ENCODE results near the gene FBXO39.
"Not testable (repeated sequence)": the region's sequence is repeated elsewhere in the genome, so short reads cannot be mapped to it uniquely, and the experiment has no call there.

FBXO39 gene

DNA sequence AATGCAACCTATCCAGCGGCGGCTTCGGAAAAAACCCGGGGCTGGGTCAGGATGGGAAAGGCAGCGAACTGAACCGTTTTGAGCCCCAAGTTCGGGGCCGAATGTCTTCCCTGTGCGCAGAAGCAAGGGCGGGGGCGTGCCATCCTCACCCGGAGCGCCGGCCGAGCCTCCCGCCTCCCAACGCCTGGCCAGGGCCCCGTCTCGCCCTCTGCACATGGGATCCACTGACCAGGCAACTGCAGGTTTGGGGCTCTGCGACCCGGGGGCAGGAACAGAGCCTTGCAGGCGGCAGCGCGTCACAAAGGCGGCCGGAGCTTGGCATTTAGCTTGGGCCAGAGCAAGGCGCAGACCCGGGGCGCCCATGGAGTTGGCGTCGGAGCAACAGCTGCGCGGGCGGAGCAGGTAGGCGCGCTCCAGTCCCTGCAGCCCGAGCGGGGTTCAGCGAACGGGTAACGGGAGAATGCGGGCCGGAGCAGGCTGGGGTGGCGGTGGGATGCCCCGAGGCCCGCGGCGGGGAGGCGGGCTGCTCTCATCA lies at the start of gene FBXO39:
TSS of gene FBXO39 (plus strand) at position 345 of the 535 bp plus-strand sequence. CDS start 3,654 bp downstream, outside the sequence.
- DNase-seq (ENCODE audit: low spot score) = no peak

DNA sequence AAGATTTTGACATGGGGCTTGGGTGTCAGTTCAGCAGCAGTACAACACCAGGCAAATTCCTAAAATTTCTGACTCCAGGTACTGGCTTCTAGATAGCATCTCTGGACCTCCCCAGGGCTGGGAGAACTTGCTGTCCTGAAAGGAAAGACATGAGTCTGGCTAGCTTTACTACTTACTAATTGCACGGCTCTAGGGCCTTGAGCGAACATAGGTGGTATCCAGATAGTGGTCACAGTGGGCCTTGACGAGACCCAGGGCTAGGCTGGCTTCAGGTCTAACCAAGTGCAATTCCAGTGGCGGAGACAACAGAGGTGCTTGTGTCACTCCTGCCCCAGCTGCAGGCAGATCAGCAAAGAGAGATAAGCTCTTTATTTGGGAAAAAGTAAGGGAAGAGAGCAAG lies 46.5 kb upstream of the FBXO39 start:
- no peak for DNase-seq (ENCODE audit: low spot score)

GRCh38 chr17:6746665-6747064 lies 29.4 kb upstream of the FBXO39 start:
- not testable (repeated sequence) for DNase-seq (ENCODE audit: low spot score)

- no peak for DNase-seq (ENCODE audit: low spot score)
These were observed 27.4 kb upstream of the FBXO39 start for GRCh38 chr17:6748617-6749016.

GRCh38 chr17:6749519-6749918 lies 26.5 kb upstream of the FBXO39 start:
- no peak for DNase-seq (ENCODE audit: low spot score)

GRCh38 chr17:6752068-6752909 lies 23.7 kb upstream of the FBXO39 start:
- DNase-seq (ENCODE audit: low spot score) = peak; percentile 33

- peak; percentile 53 for DNase-seq (ENCODE audit: low spot score)
These were observed 23.0 kb upstream of the FBXO39 start for GRCh38 chr17:6753006-6753445.

DNA sequence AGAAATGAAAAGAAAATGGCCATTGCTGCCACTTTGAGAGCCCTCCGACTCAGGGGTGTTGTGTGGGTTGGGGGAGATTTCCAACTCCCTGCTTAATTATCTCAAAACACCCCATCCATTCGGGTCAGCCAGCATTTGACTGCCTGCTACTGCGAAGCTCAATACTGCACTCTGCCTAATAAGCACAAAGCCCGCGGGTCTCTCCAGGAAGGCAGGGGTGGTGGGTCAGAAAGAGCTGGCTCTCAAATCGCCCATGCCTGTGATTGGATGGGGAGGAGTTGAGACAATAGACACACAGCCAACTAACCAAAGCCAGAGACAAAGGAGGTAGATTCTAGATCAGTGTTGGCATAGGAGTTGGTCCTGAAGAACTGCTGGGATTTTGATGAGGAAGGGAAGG lies 22.5 kb upstream of the FBXO39 start:
- DNase-seq (ENCODE audit: low spot score) = no peak

- DNase-seq (ENCODE audit: low spot score) = no peak
These were observed 20.7 kb upstream of the FBXO39 start for GRCh38 chr17:6755281-6755680.

DNA sequence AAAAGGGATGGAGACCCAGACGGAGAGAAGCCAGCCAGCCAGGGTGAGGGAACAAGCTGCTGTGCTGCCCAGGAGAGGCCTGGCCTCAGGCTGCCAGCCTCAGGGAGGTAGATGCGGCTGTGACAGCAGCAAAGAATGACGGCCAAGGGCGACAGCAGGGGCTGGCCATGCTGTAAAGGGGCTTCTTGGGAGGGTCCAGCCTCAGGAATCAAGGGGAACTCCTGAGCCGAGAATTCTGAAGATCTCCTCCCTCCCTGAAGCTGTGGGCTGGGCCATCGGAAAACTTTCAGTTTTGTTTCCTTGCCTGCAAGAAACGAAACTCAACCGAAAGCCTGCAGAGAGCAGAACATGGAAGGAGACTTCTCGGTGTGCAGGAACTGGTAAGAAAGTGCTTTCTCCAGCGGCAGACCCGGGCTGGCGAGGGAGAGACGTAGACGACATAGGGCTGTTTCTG lies 20.3 kb upstream of the FBXO39 start, which contains the start of gene XAF1:
TSS of gene XAF1 (plus strand) at position 316 of the 454 bp plus-strand sequence. CDS start at position 349, 33 bp downstream.
- peak; percentile 33 for DNase-seq (ENCODE audit: low spot score)

DNA sequence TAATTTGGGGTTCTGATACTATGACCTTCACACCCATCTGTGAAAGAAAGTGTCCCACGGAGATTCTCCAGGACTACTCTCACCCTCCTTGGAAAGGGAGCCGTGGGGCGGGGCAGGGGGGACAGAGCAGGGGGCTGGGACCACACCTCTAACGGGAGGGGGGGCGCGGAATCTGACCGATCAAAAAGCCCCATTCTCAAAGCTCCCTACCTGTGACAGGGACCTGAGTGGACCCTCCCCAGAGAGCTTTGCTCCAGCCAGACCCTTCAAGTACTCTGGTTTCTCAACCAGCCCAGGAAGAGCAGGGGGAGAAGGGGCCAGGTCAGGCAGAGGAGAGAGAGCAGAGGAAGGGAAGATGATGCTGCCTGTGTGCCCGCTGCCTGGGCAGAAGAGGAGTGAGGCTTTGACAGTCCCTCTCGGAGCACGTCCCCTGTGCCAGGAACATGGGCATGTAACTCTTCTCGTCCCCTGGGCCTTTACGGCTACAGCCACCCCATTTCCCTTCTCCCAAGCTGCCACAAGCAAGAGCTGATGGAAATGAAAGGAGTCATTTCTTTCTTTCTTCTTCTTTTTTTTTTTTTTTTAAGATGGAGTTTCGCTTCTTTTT lies 19.5 kb upstream of the FBXO39 start:
- DNase-seq (ENCODE audit: low spot score) = no peak

DNA sequence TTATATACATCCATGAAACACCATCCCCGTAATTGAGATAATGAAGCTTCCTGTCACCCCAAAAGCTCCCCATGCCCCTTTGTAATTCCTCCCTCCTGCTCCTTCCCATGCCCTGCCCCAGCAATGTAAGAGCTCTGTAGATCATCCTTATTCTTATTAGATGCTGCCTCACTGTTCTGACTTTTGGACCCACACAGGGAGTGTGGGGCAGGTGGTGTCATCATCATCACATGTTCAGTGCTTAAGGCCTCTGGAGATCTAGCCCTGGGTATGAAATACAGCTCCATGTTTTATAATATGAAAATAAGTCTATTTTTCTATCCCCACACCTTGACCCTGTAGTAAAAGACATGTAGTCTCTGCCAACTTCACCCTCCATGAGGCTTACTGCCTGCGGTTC lies 18.3 kb upstream of the FBXO39 start:
- no peak for DNase-seq (ENCODE audit: low spot score)

GRCh38 chr17:6761779-6762178 lies 14.2 kb upstream of the FBXO39 start:
- peak; percentile 45 for DNase-seq (ENCODE audit: low spot score)

- no peak for DNase-seq (ENCODE audit: low spot score)
These were observed 7.6 kb upstream of the FBXO39 start for GRCh38 chr17:6768447-6768846.

DNA sequence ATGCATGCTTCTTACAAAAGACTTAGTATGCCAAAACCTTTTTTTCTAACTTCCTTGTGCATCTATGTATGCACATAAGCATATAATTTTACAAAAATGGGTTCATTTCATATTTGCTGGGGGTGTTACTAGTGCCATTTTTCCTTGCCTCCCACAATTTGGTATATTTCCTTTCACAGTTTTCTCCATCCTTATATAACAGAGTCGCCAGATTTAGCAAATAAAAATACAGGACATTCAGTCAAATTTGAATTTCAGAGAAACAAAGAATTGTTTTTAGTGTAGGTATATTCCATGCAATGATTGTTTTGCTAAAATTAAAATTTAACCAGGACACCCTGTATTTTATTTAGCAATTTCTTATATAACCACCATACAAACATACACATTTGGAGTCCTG lies 4.0 kb upstream of the FBXO39 start:
- DNase-seq (ENCODE audit: low spot score) = no peak

GRCh38 chr17:6774906-6775305 lies 1.1 kb upstream of the FBXO39 start:
- DNase-seq (ENCODE audit: low spot score) = not testable (repeated sequence)

GRCh38 chr17:6779411-6779810 lies 3.4 kb downstream of the FBXO39 start:
- DNase-seq (ENCODE audit: low spot score) = no peak

GRCh38 chr17:6780001-6780400 lies 4.0 kb downstream of the FBXO39 start:
- DNase-seq (ENCODE audit: low spot score) = no peak

GRCh38 chr17:6780886-6781285 lies 4.9 kb downstream of the FBXO39 start:
- DNase-seq (ENCODE audit: low spot score) = no peak

DNA sequence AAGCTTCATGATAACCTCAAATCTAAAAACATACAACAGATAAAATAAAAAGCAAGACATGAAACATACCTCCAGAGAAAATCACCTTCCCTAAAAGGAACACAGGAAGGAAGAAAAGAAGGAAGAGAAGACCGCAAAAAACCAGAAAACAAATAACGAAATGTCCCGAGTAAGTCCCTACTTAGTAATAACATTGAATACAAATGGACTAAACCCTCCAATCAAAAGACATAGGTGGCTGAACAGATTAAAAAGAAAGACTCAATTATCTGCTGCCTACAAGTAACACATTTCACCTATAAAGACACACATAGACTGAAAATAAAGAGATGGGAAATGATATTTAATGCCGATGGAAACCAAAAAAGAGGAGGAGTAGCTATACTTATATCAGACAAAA lies 6.2 kb downstream of the FBXO39 start:
- no peak for DNase-seq (ENCODE audit: low spot score)

DNA sequence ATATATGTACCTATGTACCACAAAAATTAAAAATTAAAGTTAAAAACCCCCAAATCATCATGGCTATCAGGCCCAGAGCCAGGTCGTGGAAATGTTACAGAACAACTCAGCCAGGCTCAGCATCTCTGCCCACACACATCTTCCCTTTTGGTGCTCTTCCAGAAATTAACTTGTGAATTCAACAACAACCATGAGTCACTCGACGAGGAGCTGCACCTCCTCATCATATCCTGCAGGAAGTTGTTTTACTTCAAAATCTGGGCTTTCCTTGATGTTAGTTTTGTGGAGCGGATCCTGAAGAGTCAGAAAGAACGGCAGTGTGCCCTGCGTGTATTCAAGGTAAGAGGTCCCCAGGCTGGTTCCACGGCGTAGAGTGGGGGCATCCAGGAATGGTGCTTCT lies 10.6 kb downstream of the FBXO39 start:
- peak; percentile 49 for DNase-seq (ENCODE audit: low spot score)

GRCh38 chr17:6787081-6787693 lies 11.2 kb downstream of the FBXO39 start:
- DNase-seq (ENCODE audit: low spot score) = no peak

- no peak for DNase-seq (ENCODE audit: low spot score)
These were observed 13.1 kb downstream of the FBXO39 start for GRCh38 chr17:6789146-6789545.

Data from Ammon's horn (tissue), 1 donor.